K562 (cell line): ENCODE measurements around the gene MYLK3. TPM values are rescaled to one million over a fixed set of nuclear protein-coding genes. Genes with fewer than 3 reads are reported as not detected.

ENCODE experiments used
- ATF7 ChIP-seq: fragments of 450-650 bp; IDR thresholded peaks from 2 replicates; pipeline ENCODE4 v1.7.1; 2014; ENCODE audit warnings: mild to moderate bottlenecking, moderate library complexity
- CBX1 ChIP-seq: sonication (generic); IDR thresholded peaks from 2 replicates; pipeline ENCODE4 v1.6.1; 2016; ENCODE audit warnings: antibody characterized with exemption, low read depth, mild to moderate bottlenecking
- CREB1 ChIP-seq, 2 experiments: sonication (generic) in 1 of 2; formaldehyde crosslinking in 1 of 2; IDR thresholded peaks; 2 replicates each; pipeline versions ENCODE4 v1.6.1 to v1.8.0; 2012 to 2022; ENCODE audit warnings: inconsistent platforms in 1 of 2, mild to moderate bottlenecking in 1 of 2, missing genetic modification reagents in 1 of 2, moderate library complexity in 1 of 2
- ETV6 ChIP-seq, 3 experiments: fragments of 150-350 bp in 1 of 3; sonication (generic) in 1 of 3; formaldehyde crosslinking in 1 of 3; IDR thresholded peaks; 2 replicates each; pipeline versions ENCODE4 v1.6.1 to v1.8.0; 2014 to 2022; ENCODE audit warnings: borderline replicate concordance in 2 of 3, low read depth in 2 of 3, antibody characterized with exemption in 1 of 3, low read length in 1 of 3, mild to moderate bottlenecking in 1 of 3, missing genetic modification reagents in 1 of 3
- MTA1 ChIP-seq: fragments of 450-650 bp; IDR thresholded peaks from 2 replicates; pipeline ENCODE4 v1.6.1; 2017; ENCODE audit warnings: borderline replicate concordance
- MYC ChIP-seq, 2 experiments: fragments of 250-450 bp in 1 of 2; sonication (Bioruptor Pico) in 1 of 2; IDR thresholded peaks; 2 replicates each; pipeline versions ENCODE4 v1.5.1 to v1.6.1; 2012 to 2021; ENCODE audit warnings: low read depth in 2 of 2, borderline replicate concordance in 1 of 2, improper control_type of control experiment in 1 of 2, low read length in 1 of 2, mild to moderate bottlenecking in 1 of 2, moderate library complexity in 1 of 2
- PTBP1 ChIP-seq: fragments of 200-400 bp; formaldehyde crosslinking; IDR thresholded peaks from 2 replicates; pipeline ENCODE4 v1.6.1; 2017; ENCODE audit warnings: low read depth, low read length
- ZNF184 ChIP-seq: sonication (generic); formaldehyde crosslinking; IDR thresholded peaks from 2 replicates; pipeline ENCODE4 v1.5.0; 2020; ENCODE audit warnings: missing genetic modification reagents
- ZNF239 ChIP-seq: fragments of 250-450 bp; sonication (Bioruptor Pico); IDR thresholded peaks from 2 replicates; pipeline ENCODE4 v1.4.0; 2020; ENCODE audit warnings: mild to moderate bottlenecking
- ZNF436 ChIP-seq: fragments of 250-450, 450-650 bp; sonication (Bioruptor Pico); formaldehyde crosslinking; IDR thresholded peaks from 2 replicates; pipeline ENCODE4 v1.7.0; 2020; ENCODE audit warnings: mild to moderate bottlenecking
- ZNF57 ChIP-seq: fragments of 450-650 bp; formaldehyde crosslinking; IDR thresholded peaks from 2 replicates; pipeline ENCODE4 v1.4.0; 2020; ENCODE audit warnings: mild to moderate bottlenecking, moderate library complexity
- ZNF780A ChIP-seq: fragments of 250-450 bp; sonication (Bioruptor Pico); IDR thresholded peaks from 2 replicates; pipeline ENCODE4 v1.5.0; 2021; ENCODE audit warnings: mild to moderate bottlenecking
- polyA plus RNA-seq, 8 experiments: library from polyadenylated mRNA; depleted of rRNA in 4 of 8; stranded (reverse) in 5 of 8; unstranded in 3 of 8; fragments of >200 nt; fragmentation: Nextera tagmentation in 2 of 8; fragmentation: Illumina TruSeq in 1 of 8; extraction: Ambion mirVana in 2 of 8; extraction: Trizol in 1 of 8; gene quantifications; 2 replicates each; pipeline versions ENCODE4 v1.2.1 to v1.2.3, GENCODE V29; 2011 to 2014; ENCODE audit warnings: inconsistent platforms in 1 of 8, missing spikeins in 1 of 8
- total RNA-seq, 7 experiments: library from RNA; depleted of rRNA in 6 of 7; stranded (reverse); fragments of >200 nt in 6 of 7; fragmentation: Illumina TruSeq in 2 of 7; extraction: Trizol in 2 of 7; gene quantifications; 2 replicates each; pipeline versions ENCODE4 v1.2.1 to v1.2.3, GENCODE V29; 2011 to 2021; ENCODE audit warnings: low replicate concordance in 1 of 7
- TF ChIP-seq, protein P1 (sequence below), 3 experiments: fragments of 200-800 bp in 1 of 3; fragments of 250-450 bp in 1 of 3; fragments of 450-650 bp in 1 of 3; sonication (Bioruptor Pico) in 1 of 3; sonication (Bioruptor generic) in 1 of 3; formaldehyde crosslinking in 1 of 3; IDR thresholded peaks; 2 replicates each; pipeline versions ENCODE4 v1.6.1 to v1.8.0; 2016 to 2022; ENCODE audit warnings: mild to moderate bottlenecking in 2 of 3, missing genetic modification characterization in 2 of 3, missing compliant biosample characterization in 1 of 3, moderate library complexity in 1 of 3
- TF ChIP-seq, protein P2 (sequence below): fragments of 450-650 bp; IDR thresholded peaks from 2 replicates; pipeline ENCODE4 v1.6.1; 2017; ENCODE audit warnings: antibody characterized with exemption

MYLK3 gene
- total and polyA plus RNA-seq, 9 of the 15 experiments (the other 6 are each of a cell fraction or from before 2014, with no cell fraction given), result 0.69 to 10.7 (median 4.7) TPM

DNA sequence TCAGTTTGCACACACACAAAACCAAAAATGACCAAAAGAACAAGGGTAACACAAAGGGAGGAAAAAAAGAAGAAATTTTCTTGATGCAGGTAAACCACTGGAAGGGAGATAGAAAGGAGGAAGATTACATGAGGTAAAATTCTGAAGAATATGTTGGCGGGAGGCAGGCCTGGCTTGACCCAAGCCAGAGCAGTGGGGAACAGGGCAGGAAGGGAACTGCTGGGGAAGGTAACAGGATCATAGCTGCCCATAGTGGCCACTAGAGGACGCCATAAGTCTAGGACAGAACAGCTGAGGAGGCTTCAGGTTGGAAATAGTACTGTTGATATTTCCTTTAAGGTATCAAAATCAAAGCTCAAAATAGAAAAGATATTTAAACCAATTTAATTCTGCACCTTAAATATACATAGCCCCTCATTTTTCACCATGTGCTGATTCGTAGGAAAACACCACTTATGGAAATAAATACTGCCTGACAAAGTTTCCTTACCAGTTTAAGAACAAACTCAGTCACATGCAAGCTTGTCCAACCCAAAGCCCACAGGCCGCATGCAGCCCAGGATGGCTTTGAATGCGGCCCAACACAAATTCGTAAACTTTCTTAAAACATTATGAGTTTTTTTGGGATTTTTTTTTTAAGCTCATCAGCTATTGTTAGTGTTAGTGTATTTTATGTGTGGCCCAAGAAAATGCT is 74.7 kb downstream of the MYLK3 start (continued):
- TF ChIP-seq, protein P1, sequence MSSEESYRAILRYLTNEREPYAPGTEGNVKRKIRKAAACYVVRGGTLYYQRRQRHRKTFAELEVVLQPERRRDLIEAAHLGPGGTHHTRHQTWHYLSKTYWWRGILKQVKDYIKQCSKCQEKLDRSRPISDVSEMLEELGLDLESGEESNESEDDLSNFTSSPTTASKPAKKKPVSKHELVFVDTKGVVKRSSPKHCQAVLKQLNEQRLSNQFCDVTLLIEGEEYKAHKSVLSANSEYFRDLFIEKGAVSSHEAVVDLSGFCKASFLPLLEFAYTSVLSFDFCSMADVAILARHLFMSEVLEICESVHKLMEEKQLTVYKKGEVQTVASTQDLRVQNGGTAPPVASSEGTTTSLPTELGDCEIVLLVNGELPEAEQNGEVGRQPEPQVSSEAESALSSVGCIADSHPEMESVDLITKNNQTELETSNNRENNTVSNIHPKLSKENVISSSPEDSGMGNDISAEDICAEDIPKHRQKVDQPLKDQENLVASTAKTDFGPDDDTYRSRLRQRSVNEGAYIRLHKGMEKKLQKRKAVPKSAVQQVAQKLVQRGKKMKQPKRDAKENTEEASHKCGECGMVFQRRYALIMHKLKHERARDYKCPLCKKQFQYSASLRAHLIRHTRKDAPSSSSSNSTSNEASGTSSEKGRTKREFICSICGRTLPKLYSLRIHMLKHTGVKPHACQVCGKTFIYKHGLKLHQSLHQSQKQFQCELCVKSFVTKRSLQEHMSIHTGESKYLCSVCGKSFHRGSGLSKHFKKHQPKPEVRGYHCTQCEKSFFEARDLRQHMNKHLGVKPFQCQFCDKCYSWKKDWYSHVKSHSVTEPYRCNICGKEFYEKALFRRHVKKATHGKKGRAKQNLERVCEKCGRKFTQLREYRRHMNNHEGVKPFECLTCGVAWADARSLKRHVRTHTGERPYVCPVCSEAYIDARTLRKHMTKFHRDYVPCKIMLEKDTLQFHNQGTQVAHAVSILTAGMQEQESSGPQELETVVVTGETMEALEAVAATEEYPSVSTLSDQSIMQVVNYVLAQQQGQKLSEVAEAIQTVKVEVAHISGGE (CRISPR knock-in tag; IDR thresholded peaks at IDR 0.05), result no peak
- TF ChIP-seq PTBP1 (no peak), MYC (IDR thresholded peaks at IDR 0.05; ENCODE audit: low read depth, low read length) (no peak), MYC (CRISPR knock-in tag; IDR thresholded peaks at IDR 0.05; ENCODE audit: borderline replicate concordance, low read depth) (no peak), ZNF436 (CRISPR knock-in tag) (no peak), MTA1 (no peak), ATF7 (no peak), CREB1 (IDR thresholded peaks at IDR 0.05) (no peak), CREB1 (CRISPR knock-in tag; IDR thresholded peaks at IDR 0.05) (no peak), ZNF57 (CRISPR knock-in tag) (no peak), ZNF184 (CRISPR knock-in tag) (no peak), ZNF780A (CRISPR knock-in tag) (no peak), ETV6 (IDR thresholded peaks at IDR 0.05; ENCODE audit: borderline replicate concordance in 1 of 2, low read depth in 2 of 2, low read length in 1 of 2) (no peak), ETV6 (CRISPR knock-in tag; IDR thresholded peaks at IDR 0.05; ENCODE audit: borderline replicate concordance) (no peak), CBX1 (no peak), ZNF239 (no peak)
- TF ChIP-seq, protein P2, sequence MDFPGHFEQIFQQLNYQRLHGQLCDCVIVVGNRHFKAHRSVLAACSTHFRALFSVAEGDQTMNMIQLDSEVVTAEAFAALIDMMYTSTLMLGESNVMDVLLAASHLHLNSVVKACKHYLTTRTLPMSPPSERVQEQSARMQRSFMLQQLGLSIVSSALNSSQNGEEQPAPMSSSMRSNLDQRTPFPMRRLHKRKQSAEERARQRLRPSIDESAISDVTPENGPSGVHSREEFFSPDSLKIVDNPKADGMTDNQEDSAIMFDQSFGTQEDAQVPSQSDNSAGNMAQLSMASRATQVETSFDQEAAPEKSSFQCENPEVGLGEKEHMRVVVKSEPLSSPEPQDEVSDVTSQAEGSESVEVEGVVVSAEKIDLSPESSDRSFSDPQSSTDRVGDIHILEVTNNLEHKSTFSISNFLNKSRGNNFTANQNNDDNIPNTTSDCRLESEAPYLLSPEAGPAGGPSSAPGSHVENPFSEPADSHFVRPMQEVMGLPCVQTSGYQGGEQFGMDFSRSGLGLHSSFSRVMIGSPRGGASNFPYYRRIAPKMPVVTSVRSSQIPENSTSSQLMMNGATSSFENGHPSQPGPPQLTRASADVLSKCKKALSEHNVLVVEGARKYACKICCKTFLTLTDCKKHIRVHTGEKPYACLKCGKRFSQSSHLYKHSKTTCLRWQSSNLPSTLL, result no peak
